Measurements from ENCODE around the gene UMODL1.

UMODL1 gene

DNA sequence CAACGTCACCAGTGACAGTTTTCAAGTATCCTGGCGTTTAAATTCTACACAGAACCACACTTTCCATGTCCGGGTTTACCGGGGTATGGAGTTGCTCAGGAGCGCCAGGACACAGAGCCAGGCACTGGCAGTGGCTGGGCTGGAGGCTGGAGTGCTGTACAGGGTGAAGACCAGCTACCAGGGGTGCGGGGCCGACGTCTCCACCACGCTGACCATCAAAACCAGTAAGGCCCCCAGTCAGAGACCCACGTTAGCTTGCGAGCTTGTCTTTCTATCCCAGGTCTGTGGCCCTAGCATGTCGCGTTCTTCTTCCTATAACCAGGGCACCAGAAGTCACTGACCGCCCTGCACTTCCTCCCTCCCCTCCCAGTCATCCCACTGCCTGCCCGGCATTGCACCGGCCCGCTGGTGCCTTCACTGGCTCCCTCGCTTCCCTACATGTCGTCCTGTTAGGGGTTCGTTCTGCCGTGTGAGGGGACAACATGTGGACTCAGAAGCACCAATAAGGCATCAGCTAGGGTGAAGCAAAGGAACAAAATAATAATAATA is 27.9 kb downstream of the UMODL1 start:
- no peak for DNase-seq (ENCODE audit: low read depth)

DNA sequence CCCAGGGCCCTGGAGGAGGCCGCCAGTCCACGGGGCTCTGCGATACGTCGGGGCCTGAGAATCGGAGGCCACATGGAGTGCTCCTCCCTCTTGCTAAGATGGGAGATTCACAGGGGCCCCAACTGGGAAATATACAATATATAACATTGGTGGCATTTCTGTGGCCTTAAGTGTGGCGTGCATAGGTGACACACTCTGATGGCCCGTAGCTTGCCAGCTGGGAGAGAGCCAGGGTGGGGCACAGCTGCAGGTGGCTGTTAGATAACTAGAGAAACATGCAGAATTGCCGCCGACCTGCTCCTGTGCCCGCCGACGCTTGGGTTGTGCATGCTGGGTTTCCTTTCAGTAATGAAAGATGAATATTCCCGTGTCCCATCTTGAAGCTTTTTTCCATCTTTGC is 30.1 kb downstream of the UMODL1 start:
- DNase-seq (ENCODE audit: low read depth) = no peak

GRCh38 chr21:42102076-42102475 is 31.0 kb downstream of the UMODL1 start:
- DNase-seq (ENCODE audit: low read depth) = no peak

- no peak for DNase-seq (ENCODE audit: low read depth)
These were observed 31.4 kb downstream of the UMODL1 start for GRCh38 chr21:42102526-42102925.

DNA sequence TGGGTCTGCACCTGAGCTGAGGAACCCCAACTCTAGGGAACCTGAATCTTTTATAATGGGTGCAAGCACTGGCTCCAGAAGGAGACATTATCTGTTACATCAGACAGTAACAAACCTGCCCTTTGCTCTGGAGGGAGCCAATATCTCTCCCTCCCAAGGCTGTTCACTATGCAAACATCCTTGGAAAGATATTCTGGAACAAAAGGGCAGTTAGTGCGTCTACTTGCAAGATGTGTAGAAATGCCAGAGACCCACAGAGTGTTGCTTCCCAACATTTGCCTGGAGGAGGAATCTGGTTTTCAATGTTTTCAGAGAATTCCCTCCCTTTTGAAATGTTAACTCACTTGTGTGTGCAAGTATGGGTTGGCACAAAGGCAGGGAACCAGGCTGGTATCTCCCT is 31.9 kb downstream of the UMODL1 start:
- no peak for DNase-seq (ENCODE audit: low read depth)

- DNase-seq (ENCODE audit: low read depth) = no peak
These were observed 32.7 kb downstream of the UMODL1 start for GRCh38 chr21:42103843-42104242.

DNA sequence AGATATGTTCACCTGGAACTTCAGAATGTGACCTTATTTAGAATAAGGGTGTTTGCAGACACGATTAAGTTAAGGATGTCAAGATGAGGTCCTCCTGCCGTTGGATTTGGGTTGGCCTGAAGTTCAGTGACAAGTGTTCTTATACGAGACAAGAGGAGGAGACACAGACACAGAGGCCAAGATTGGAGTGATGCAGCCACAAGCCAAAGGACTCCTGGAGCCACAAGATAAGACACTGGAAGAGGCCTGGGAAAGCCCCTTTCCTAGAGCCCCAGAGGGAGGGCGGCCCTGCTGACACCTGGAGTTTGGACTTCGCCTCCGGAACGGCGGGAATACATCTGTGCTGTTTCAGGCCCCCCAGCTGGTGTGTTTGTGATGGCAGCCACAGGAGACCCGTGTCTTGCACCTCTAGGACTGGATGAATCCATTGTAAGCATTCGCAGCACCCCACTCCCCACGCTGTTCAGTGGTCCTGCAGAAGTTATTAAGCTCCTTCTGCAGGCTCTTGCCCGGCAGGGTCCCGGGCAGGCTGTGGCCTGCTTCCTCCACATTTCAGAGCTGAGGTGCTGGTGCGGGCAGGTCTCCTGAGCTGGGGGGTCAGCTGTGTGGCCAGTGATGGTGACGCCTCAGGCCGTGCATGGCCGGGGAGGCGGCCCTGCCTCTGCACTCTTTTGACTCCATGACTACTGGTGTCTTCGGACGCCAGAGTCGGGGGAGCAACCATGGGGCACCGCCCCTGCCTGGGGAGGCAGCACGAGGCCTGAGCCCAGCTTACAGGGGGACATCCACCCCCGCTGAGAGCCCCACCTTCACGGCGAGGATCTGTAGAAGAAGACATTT is 34.6 kb downstream of the UMODL1 start:
- no peak for DNase-seq (ENCODE audit: low read depth)

- DNase-seq (ENCODE audit: low read depth) = no peak
These were observed 35.3 kb downstream of the UMODL1 start for GRCh38 chr21:42106425-42106824.

DNA sequence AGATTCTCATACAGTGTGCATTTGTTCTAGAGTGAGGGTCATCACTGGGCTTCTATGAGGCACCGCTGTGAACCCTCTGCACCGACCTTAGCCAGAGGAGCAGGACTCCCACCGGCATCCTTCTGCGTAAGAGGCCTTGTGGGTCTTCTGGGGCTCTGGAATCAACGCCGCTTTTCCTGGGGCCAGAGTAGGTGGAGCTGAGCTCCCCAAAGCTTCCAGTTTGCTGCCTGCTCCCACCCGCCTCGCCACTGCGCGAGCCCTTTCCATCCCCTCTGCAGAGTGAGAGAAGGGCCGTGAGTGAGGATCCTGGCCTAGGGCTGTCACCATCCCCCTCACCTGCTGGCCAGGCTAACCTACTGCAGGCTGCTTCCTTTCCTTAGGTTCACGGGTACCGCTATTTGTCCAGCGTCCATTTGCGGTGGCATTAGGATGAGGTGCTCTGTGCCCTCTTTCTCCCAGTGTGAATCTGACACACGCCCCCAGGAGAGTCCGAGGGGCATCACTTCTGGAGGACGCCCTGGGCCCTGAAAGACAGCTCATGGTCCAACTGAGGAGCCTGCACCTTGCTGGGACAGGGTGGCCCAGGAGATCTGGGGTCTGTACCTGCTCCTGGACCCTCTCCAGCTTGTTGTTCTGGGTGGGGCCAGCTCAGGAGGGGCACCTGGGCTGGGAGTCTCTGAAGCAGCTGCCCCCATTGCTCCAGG is 36.2 kb downstream of the UMODL1 start:
- no peak for DNase-seq (ENCODE audit: low read depth)

DNA sequence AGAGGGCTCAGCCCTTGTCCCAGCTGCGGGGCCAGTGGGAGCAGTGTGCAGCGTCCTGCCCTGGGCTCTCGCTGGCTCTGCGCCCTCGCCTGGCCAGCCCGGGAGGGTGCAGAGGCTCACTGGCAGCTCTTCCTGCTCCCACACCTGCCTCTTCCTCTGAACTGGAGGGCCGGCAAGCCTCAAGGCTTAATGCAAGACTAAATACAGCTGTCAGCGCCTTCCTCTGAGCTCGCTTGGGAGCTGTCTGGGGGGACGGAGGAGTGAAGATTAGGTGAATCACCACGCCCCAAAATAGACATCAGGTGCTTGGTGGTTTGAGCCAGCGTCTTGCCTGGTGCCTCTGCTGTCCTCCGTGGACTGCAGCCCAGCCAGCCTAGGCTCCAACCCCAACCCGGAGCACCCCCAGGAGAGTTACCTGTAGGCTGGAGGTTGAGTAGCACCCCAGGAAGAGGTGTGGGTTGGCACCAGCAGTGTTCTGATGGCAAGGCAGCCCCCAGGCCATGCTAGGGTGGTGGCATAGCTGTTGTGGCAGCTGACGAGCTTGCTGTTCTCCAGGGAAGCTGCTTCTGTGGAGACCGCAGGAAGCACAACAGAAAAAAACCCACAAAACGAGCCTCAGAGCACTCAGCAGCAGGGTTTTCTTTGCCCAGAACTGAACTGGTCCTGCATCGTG is 36.9 kb downstream of the UMODL1 start:
- DNase-seq (ENCODE audit: low read depth) = peak; percentile 43

GRCh38 chr21:42108554-42109340 is 37.6 kb downstream of the UMODL1 start:
- DNase-seq (ENCODE audit: low read depth) = no peak

GRCh38 chr21:42109473-42109872 is 38.4 kb downstream of the UMODL1 start:
- no peak for DNase-seq (ENCODE audit: low read depth)

- no peak for DNase-seq (ENCODE audit: low read depth)
These were observed 38.9 kb downstream of the UMODL1 start for GRCh38 chr21:42109873-42110525.

DNA sequence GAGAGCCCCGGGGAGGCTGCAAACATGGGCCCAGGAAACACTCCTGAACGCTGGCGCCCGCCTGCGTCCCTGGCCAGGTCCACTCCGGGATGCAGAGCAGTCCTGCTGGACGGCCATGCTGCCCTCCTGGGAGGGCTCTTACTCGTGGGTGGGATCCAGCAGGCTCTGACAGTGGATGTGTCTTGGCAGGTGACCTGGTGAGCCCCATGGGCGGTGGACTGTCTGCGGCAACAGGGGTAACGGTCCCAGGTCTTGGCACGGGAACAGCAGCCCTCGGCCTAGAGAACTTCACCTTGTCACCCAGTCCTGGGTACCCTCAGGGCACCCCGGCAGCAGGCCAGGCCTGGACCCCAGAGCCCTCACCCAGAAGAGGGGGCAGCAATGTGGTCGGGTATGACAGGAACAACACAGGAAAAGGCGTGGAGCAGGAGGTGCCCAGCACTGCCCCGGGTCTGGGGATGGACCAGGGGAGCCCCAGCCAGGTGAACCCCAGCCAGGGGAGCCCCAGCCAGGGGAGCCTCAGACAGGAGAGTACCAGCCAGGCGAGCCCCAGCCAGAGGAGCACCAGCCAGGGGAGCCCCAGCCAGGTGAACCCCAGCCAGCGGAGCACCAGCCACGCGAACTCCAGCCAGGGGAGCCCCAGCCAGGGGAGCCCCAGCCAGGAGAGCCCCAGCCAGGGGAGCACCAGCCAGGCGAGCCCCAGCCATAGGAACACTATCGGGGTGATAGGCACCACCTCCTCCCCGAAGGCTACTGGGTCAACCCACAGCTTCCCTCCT is 39.8 kb downstream of the UMODL1 start:
- DNase-seq (ENCODE audit: low read depth) = no peak

GRCh38 chr21:42111470-42111743 is 40.3 kb downstream of the UMODL1 start:
- DNase-seq (ENCODE audit: low read depth) = no peak

DNA sequence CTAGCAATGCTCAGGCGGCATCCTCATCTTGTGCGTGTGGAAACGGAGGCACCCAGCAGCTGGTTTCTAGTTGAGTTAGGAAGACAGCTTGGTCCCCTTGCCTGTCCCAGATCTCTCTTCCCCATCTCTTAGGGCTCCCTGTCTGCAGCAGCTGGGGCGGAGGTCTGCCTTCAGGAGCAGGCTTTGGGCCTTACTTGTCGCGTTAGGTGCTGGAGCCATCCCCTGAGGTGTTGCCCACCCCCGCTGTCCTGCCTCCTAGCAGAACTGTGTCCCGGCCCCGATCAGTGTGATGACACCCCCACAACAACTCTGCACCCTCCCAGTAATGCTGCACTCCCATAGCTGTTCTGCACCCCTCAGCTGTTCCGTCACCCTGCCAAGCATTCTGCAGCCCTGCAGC is 40.7 kb downstream of the UMODL1 start:
- DNase-seq (ENCODE audit: low read depth) = no peak

DNA sequence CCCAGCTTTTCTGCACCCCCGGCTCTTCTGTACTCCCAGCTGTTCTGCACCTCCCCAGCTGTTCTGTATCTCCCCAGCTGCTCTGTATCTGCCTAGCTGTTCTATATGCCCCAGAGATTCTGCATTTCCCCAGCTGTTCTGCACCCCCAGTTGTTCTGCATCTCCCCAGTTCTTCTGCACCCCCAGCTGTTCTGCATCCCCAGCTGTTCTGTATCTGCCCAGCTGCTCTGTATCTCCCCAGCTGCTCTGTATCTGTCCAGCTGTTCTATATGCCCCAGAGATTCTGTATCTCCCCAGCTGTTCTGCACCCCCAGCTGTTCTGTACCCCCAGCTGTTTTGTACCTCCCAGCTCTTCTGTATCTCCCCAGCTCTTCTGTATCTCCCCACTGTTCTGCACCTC is 41.1 kb downstream of the UMODL1 start:
- no peak for DNase-seq (ENCODE audit: low read depth)

- no peak for DNase-seq (ENCODE audit: low read depth)
These were observed 41.7 kb downstream of the UMODL1 start for GRCh38 chr21:42112857-42113256.

DNA sequence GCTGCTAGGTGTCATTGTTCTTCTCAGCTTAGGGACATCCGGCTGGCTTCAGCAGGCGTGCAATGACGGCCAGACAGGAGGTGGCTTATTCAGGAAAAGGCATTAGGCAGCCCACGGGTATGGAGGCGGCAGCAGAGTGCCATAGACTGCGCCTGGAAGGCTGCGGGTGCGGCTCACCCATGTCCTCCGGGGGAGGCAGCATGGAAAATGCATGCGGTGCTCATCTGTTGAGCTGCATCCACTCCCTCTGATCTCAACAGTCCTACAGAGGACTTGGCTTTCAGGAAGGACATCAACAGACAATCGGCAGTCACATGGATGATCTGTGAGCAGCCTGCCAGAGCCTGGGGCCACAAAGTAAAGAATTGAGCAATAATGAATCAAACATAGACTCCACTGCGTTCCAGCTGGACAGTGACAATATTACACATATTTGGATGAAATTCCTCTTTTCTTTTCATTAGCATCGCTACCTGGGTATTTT is 42.9 kb downstream of the UMODL1 start:
- no peak for DNase-seq (ENCODE audit: low read depth)

DNA sequence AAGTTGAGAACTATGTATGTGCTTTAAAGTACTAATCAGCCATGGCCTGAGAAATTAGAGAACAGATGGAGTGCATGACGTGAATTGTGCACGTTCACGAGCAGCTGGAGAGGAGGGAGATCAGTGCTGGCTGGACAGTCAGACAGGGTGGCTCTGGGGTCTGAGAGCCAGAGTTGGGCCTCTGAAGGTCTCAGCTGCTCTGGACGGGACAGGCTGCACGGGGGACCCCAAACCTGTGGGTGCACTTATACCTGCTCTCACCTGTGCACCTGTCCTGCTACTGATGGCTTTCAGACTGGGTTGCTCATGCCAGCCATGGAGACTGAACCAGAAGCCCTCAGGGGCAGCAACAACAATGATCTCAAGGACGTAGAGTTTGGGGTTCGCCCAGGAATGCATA is 43.5 kb downstream of the UMODL1 start:
- no peak for DNase-seq (ENCODE audit: low read depth)
